Neural progenitor cell (in vitro differentiated cells): ENCODE measurements around the gene SULT4A1. TPM values are rescaled to one million over a fixed set of nuclear protein-coding genes. Genes with fewer than 3 reads are reported as not detected.
A peak's percentile ranks its signal among the peaks of the same experiment; 100 is the strongest.

Source experiments
- DNase-seq: peaks from one replicate; pipeline ENCODE4 v3.0.0-alpha.2; 2016; ENCODE audit warnings: low spot score
- H2AFZ ChIP-seq: fragments of 200-600 bp; sonication (generic); replicated peaks from 2 replicates; pipeline ENCODE4 v1.6.1; 2016; ENCODE audit warnings: antibody characterized with exemption
- H3F3A ChIP-seq: fragments of 200-600 bp; sonication (generic); 2 replicates; pipeline ENCODE4 v1.6.1; 2016; ENCODE audit warnings: antibody characterized with exemption, low read depth
- H3K27ac ChIP-seq: fragments of 200-600 bp; sonication (generic); 2 replicates; pipeline ENCODE4 v1.5.1; 2016; ENCODE audit warnings: mild to moderate bottlenecking
- H3K27me3 ChIP-seq: fragments of 200-600 bp; sonication (generic); 2 replicates; pipeline ENCODE4 v1.6.1; 2016; ENCODE audit warnings: mild to moderate bottlenecking, moderate library complexity
- H3K36me3 ChIP-seq: fragments of 200-600 bp; sonication (generic); 2 replicates; pipeline ENCODE4 v1.5.1; 2016
- H3K4me1 ChIP-seq: fragments of 200-600 bp; sonication (generic); 2 replicates; pipeline ENCODE4 v1.6.1; 2016; ENCODE audit warnings: mixed run types
- H3K4me2 ChIP-seq: fragments of 200-600 bp; sonication (generic); 2 replicates; pipeline ENCODE4 v1.6.1; 2016
- H3K4me3 ChIP-seq: fragments of 200-600 bp; sonication (generic); 2 replicates; pipeline ENCODE4 v1.5.1; 2016
- H3K79me2 ChIP-seq: fragments of 200-600 bp; sonication (generic); 2 replicates; pipeline ENCODE4 v1.6.1; 2016; ENCODE audit warnings: low read depth
- H3K9ac ChIP-seq: fragments of 200-600 bp; sonication (generic); 2 replicates; pipeline ENCODE4 v1.6.1; 2016
- H3K9me3 ChIP-seq: fragments of 200-600 bp; sonication (generic); 2 replicates; pipeline ENCODE4 v1.5.1; 2016; ENCODE audit warnings: low read depth
- H4K20me1 ChIP-seq: fragments of 200-600 bp; sonication (generic); 2 replicates; pipeline ENCODE4 v1.6.1; 2016; ENCODE audit warnings: low read depth
- H3K27ac Mint-ChIP-seq: 3 replicates; pipeline ENCODE4 v1.8.0; 2021; ENCODE audit warnings: mixed read lengths
- H3K27me3 Mint-ChIP-seq: 2 replicates; pipeline ENCODE4 v1.8.0; 2022; ENCODE audit warnings: low read depth, mild to moderate bottlenecking, inconsistent platforms, moderate library complexity, mixed read lengths; ENCODE audit not compliant: insufficient read depth
- H3K36me3 Mint-ChIP-seq: 3 replicates; pipeline ENCODE4 v1.8.0; 2021; ENCODE audit warnings: mixed read lengths
- H3K4me1 Mint-ChIP-seq: 3 replicates; pipeline ENCODE4 v1.8.0; 2021; ENCODE audit warnings: mixed read lengths
- H3K4me3 Mint-ChIP-seq: 3 replicates; pipeline ENCODE4 v1.8.0; 2021; ENCODE audit warnings: mild to moderate bottlenecking, moderate library complexity, mixed read lengths
- H3K9me3 Mint-ChIP-seq: 3 replicates; pipeline ENCODE4 v1.8.0; 2020; ENCODE audit warnings: mixed read lengths
- EZH2 ChIP-seq: fragments of 200-600 bp; sonication (generic); IDR thresholded peaks from 2 replicates; pipeline ENCODE4 v1.6.1; 2017; ENCODE audit warnings: antibody characterized with exemption, mild to moderate bottlenecking, moderate library complexity
- EZH2phosphoT487 ChIP-seq: fragments of 200-600 bp; sonication (generic); IDR thresholded peaks from 2 replicates; pipeline ENCODE4 v1.6.1; 2017; ENCODE audit warnings: antibody characterized with exemption
- total RNA-seq: library from RNA; depleted of rRNA; stranded (reverse); fragments of >200 nt; gene quantifications from 2 replicates; pipeline ENCODE4 v1.2.3, GENCODE V29; 2015; ENCODE audit warnings: low replicate concordance
- TF ChIP-seq, protein P1 (sequence below): fragments of 200-600 bp; sonication (generic); IDR thresholded peaks from 2 replicates; pipeline ENCODE4 v1.5.1; 2017; ENCODE audit warnings: antibody characterized with exemption, mild to moderate bottlenecking

The SULT4A1 gene
- total RNA-seq, 1 donor from 2014 or later = 14.2 TPM

GRCh38 chr22:43798492-43798891, 63.8 kb downstream of the SULT4A1 start:
- H3K27ac ChIP-seq = no peak overlapping the region
- no peaks in the 10 kb centered on the region for H3K79me2 ChIP-seq
- H3K4me2 ChIP-seq = no peak overlapping the region
- Mint-ChIP-seq H3K4me3 (no peak overlapping the region), H3K4me1 (no peaks in the 10 kb centered on the region), H3K36me3 (no peaks in the 10 kb centered on the region), H3K9me3 (peaks cover 5% of the 10 kb centered on the region), H3K27ac (no peak overlapping the region), H3K27me3 (no peaks in the 10 kb centered on the region)
- no peak overlapping the region for H3K9ac ChIP-seq
- H3K36me3 ChIP-seq = no peaks in the 10 kb centered on the region
- H2AFZ ChIP-seq = no peak overlapping the region
- no peak for TF ChIP-seq EZH2
- TF ChIP-seq, protein P1, sequence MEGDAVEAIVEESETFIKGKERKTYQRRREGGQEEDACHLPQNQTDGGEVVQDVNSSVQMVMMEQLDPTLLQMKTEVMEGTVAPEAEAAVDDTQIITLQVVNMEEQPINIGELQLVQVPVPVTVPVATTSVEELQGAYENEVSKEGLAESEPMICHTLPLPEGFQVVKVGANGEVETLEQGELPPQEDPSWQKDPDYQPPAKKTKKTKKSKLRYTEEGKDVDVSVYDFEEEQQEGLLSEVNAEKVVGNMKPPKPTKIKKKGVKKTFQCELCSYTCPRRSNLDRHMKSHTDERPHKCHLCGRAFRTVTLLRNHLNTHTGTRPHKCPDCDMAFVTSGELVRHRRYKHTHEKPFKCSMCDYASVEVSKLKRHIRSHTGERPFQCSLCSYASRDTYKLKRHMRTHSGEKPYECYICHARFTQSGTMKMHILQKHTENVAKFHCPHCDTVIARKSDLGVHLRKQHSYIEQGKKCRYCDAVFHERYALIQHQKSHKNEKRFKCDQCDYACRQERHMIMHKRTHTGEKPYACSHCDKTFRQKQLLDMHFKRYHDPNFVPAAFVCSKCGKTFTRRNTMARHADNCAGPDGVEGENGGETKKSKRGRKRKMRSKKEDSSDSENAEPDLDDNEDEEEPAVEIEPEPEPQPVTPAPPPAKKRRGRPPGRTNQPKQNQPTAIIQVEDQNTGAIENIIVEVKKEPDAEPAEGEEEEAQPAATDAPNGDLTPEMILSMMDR = no peak
- TF ChIP-seq EZH2phosphoT487 = no peak
- H4K20me1 ChIP-seq = no peaks in the 10 kb centered on the region
- peaks cover 18% of the 10 kb centered on the region for H3K27me3 ChIP-seq
- H3F3A ChIP-seq = no peaks in the 10 kb centered on the region
- DNase-seq = no peak
- no peaks in the 10 kb centered on the region for H3K4me1 ChIP-seq
- H3K4me3 ChIP-seq = no peak overlapping the region
- H3K9me3 ChIP-seq = no peaks in the 10 kb centered on the region

GRCh38 chr22:43796567-43796966, 65.7 kb downstream of the SULT4A1 start:
- H3K4me2 ChIP-seq = no peak overlapping the region
- peaks cover 5% of the 10 kb centered on the region for H3K9me3 Mint-ChIP-seq
- no peak overlapping the region for H3K4me3 ChIP-seq
- H2AFZ ChIP-seq = no peak overlapping the region
- no peak for TF ChIP-seq EZH2
- TF ChIP-seq EZH2phosphoT487 = no peak
- TF ChIP-seq, protein P1 = peak; percentile 62
- no peaks in the 10 kb centered on the region for H3K36me3 ChIP-seq
- H3K27me3 ChIP-seq = peaks cover 1% of the 10 kb centered on the region
- H3K9me3 ChIP-seq = no peaks in the 10 kb centered on the region
- no peak overlapping the region for H3K4me3 Mint-ChIP-seq
- peak; percentile 63 for DNase-seq
- no peaks in the 10 kb centered on the region for H3K36me3 Mint-ChIP-seq
- no peaks in the 10 kb centered on the region for H3F3A ChIP-seq
- H3K4me1 ChIP-seq = no peaks in the 10 kb centered on the region
- no peaks in the 10 kb centered on the region for H3K79me2 ChIP-seq
- no peaks in the 10 kb centered on the region for H3K27me3 Mint-ChIP-seq
- no peaks in the 10 kb centered on the region for H4K20me1 ChIP-seq
- H3K4me1 Mint-ChIP-seq = no peaks in the 10 kb centered on the region
- no peak overlapping the region for H3K27ac Mint-ChIP-seq
- H3K9ac ChIP-seq = no peak overlapping the region
- no peak overlapping the region for H3K27ac ChIP-seq

DNA sequence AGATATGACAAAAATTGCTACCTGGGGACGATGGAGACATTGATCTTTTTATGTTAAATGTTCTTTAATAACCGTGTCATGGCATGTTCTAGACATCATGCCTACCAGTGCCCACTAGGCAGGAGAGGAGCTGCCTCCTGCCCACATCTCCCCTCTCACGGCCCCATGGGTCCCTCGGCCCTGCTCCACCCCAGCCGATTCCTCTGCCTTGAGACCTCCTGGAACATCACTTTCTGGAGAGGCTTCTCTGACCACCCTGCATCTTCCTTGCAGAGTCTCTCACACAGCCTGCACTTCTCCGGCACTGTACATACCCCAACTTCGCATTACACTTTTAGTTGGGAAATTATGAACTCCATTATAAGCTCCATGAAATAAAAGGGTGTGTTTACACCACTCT, 67.0 kb downstream of the SULT4A1 start:
- Mint-ChIP-seq H3K4me3 (no peak overlapping the region), H3K27me3 (no peaks in the 10 kb centered on the region), H3K27ac (no peak overlapping the region), H3K4me1 (no peaks in the 10 kb centered on the region), H3K9me3 (no peaks in the 10 kb centered on the region), H3K36me3 (no peaks in the 10 kb centered on the region)
- Histone ChIP-seq H3K36me3 (no peaks in the 10 kb centered on the region), H3K4me2 (no peak overlapping the region), H3K4me1 (no peaks in the 10 kb centered on the region), H3K9me3 (no peaks in the 10 kb centered on the region), H3K4me3 (no peak overlapping the region), H3K27me3 (no peaks in the 10 kb centered on the region), H3F3A (no peaks in the 10 kb centered on the region), H2AFZ (no peak overlapping the region), H3K79me2 (no peaks in the 10 kb centered on the region), H3K9ac (no peak overlapping the region), H4K20me1 (no peaks in the 10 kb centered on the region), H3K27ac (no peak overlapping the region)
- no peak for TF ChIP-seq EZH2phosphoT487
- TF ChIP-seq EZH2 = no peak
- TF ChIP-seq, protein P1 = no peak
- no peak for DNase-seq

- no peak overlapping the region for H3K9ac ChIP-seq
- Mint-ChIP-seq H3K36me3 (no peaks in the 10 kb centered on the region), H3K27me3 (no peaks in the 10 kb centered on the region), H3K4me1 (no peaks in the 10 kb centered on the region), H3K27ac (no peak overlapping the region), H3K9me3 (no peaks in the 10 kb centered on the region), H3K4me3 (no peak overlapping the region)
- no peak overlapping the region for H3K27ac ChIP-seq
- no peak overlapping the region for H2AFZ ChIP-seq
- H3K79me2 ChIP-seq = no peaks in the 10 kb centered on the region
- TF ChIP-seq EZH2 (no peak), EZH2phosphoT487 (no peak)
- TF ChIP-seq, protein P1 = no peak
- DNase-seq = no peak
- H3K27me3 ChIP-seq = peaks cover 13% of the 10 kb centered on the region
- no peaks in the 10 kb centered on the region for H3K4me1 ChIP-seq
- H3K36me3 ChIP-seq = no peaks in the 10 kb centered on the region
- no peak overlapping the region for H3K4me3 ChIP-seq
- H3F3A ChIP-seq = no peaks in the 10 kb centered on the region
- H3K4me2 ChIP-seq = no peak overlapping the region
- no peaks in the 10 kb centered on the region for H4K20me1 ChIP-seq
- no peaks in the 10 kb centered on the region for H3K9me3 ChIP-seq
Measured at GRCh38 chr22:43792905-43793304, 69.4 kb downstream of the SULT4A1 start.
